ENCODE measurements around the gene TMEM138. TPM values are rescaled to one million over a fixed set of nuclear protein-coding genes. Genes with fewer than 3 reads are reported as not detected.

The TMEM138 gene
- total and polyA plus RNA-seq, 2 of the 4 experiments (the other 2 are of a cell fraction): 16.8 to 53.2 TPM

- H4K91ac ChIP-seq (ENCODE audit: insufficient read depth, low read depth, low read length): peak overlapping the region; percentile 64
- intact Hi-C loops (cut with micrococcal nuclease) (loop anchor here (5.0 to 10.0 kb wide), 2 partner anchors 95 to 302 kb away; partner anchors contain the start of gene CPSF7), in situ Hi-C loops (cut with MboI; ENCODE audit: low sequenced_read_pairs) (no loop called here), dilution Hi-C loops (cut with HindIII; ENCODE audit: low sequenced_read_pairs, unreplicated experiment) (no loop called here)
- H2BK20ac ChIP-seq (ENCODE audit: low read depth, low read length): no peak overlapping the region
- H3K36me3 ChIP-seq (ENCODE audit: control insufficient read depth, insufficient read depth, low read length): peaks cover 17% of the 10 kb centered on the region
- ATAC-seq (ENCODE audit: low read depth) (peak; percentile 19), DNase-seq (peak; percentile 36)
- H4K8ac ChIP-seq (ENCODE audit: low read depth in 2 of 2, low read length in 2 of 2): peak overlapping the region; percentile 90 to 98; a peak in 3 of 4 replicates
- H3K9me1 ChIP-seq (ENCODE audit: insufficient read depth, low read length): peaks cover 6% of the 10 kb centered on the region
- H3K23ac ChIP-seq (ENCODE audit: low read depth, low read length): peak overlapping the region; percentile 72
- ChIA-PET CTCF (interaction anchor here (1.3 kb wide), 1 partner anchor 53 kb away, joined by 3 read pairs; no protein-coding TSS in a partner anchor), POLR2A (ENCODE audit: unreplicated experiment) (no interaction called here)
- no peak overlapping the region for H2BK15ac ChIP-seq (ENCODE audit: low read depth, low read length)
- H3K56ac ChIP-seq (ENCODE audit: extremely low read depth, insufficient read depth, low read length): peak overlapping the region; percentile 42
- peak overlapping the region; percentile 100 for H3K4me2 ChIP-seq (ENCODE audit: low read depth, low read length)
- peak overlapping the region; percentile 92 for H3K4me3 ChIP-seq (ENCODE audit: insufficient read depth, low read depth, low read length)
- H2AK5ac ChIP-seq (ENCODE audit: low read depth, low read length): peak overlapping the region; percentile 86
- peak overlapping the region; percentile 78 for H2BK5ac ChIP-seq (ENCODE audit: low read depth, low read length, poor library complexity, severe bottlenecking)
- H3K9ac ChIP-seq (ENCODE audit: low read depth, low read length): peak overlapping the region; percentile 95
- peak overlapping the region; percentile 96 for H2AFZ ChIP-seq (replicated peaks; ENCODE audit: low read length, poor library complexity)
- TF ChIP-seq, protein P1, sequence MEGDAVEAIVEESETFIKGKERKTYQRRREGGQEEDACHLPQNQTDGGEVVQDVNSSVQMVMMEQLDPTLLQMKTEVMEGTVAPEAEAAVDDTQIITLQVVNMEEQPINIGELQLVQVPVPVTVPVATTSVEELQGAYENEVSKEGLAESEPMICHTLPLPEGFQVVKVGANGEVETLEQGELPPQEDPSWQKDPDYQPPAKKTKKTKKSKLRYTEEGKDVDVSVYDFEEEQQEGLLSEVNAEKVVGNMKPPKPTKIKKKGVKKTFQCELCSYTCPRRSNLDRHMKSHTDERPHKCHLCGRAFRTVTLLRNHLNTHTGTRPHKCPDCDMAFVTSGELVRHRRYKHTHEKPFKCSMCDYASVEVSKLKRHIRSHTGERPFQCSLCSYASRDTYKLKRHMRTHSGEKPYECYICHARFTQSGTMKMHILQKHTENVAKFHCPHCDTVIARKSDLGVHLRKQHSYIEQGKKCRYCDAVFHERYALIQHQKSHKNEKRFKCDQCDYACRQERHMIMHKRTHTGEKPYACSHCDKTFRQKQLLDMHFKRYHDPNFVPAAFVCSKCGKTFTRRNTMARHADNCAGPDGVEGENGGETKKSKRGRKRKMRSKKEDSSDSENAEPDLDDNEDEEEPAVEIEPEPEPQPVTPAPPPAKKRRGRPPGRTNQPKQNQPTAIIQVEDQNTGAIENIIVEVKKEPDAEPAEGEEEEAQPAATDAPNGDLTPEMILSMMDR (conservative IDR thresholded peaks at IDR 0.05; ENCODE audit: low read depth, low read length): 0 out of 2 replicates have a peak, but pooled peaks have one; percentile 9
- no peak; the same call in 1 of the 2 replicates for TF ChIP-seq CHD1 (IDR thresholded peaks at IDR 0.05; ENCODE audit: low read depth, low read length)
- H3K27me3 ChIP-seq (ENCODE audit: control insufficient read depth, insufficient read depth, low read length): no peaks in the 10 kb centered on the region
- H2BK120ac ChIP-seq (ENCODE audit: low read depth, low read length): 0 out of 2 replicates have a peak overlapping the region, but pooled peaks have one; percentile 8
- peak overlapping the region; percentile 80 for H4K5ac ChIP-seq (ENCODE audit: low read depth, low read length)
- H3K4ac ChIP-seq (ENCODE audit: low read depth, low read length): peak overlapping the region; percentile 84
- 0% methylated on average over 11 of the region's 24 CpGs; no CpG with 5 or more reads in 1 of the 2 experiments for WGBS, 2 experiments (ENCODE audit: extremely low coverage in 2 of 2, insufficient read length in 1 of 2)
- H3K79me1 ChIP-seq (ENCODE audit: low read depth in 1 of 2, low read length in 2 of 2): peaks cover 11 to 47% of the 10 kb centered on the region in 2 experiments
- peak overlapping the region; percentile 86 for H3K14ac ChIP-seq (replicated peaks; ENCODE audit: low read depth, low read length)
- peaks cover 39% of the 10 kb centered on the region for H4K20me1 ChIP-seq (ENCODE audit: insufficient read depth, low read length)
- peak overlapping the region; percentile 98 for H2AK9ac ChIP-seq (replicated peaks; ENCODE audit: low read depth, low read length, poor library complexity)
- peak overlapping the region; percentile 49 for H3K18ac ChIP-seq (ENCODE audit: low read depth, low read length)
- H3K9me3 ChIP-seq (ENCODE audit: control insufficient read depth, insufficient read depth, low read length): no peaks in the 10 kb centered on the region
- peaks cover 18% of the 10 kb centered on the region for H3K4me1 ChIP-seq (ENCODE audit: control insufficient read depth, insufficient read depth, low read length)
- BruUV-seq (replicated peaks): no TSS peak
- peak overlapping the region; percentile 92 for H3K27ac ChIP-seq (ENCODE audit: insufficient read depth, low read length)
These were observed 29.8 kb upstream of the TMEM138 start for GRCh38 chr11:61332281-61332796.

All from IMR-90 (cell line).